Measurements from ENCODE around the gene DALRD3. TPM values are rescaled to one million over a fixed set of nuclear protein-coding genes. Genes with fewer than 3 reads are reported as not detected.

Gene DALRD3
- total RNA-seq, 6 experiments from 2014 or later, result 7.5 to 17.0 (median 8.1) TPM

DNA sequence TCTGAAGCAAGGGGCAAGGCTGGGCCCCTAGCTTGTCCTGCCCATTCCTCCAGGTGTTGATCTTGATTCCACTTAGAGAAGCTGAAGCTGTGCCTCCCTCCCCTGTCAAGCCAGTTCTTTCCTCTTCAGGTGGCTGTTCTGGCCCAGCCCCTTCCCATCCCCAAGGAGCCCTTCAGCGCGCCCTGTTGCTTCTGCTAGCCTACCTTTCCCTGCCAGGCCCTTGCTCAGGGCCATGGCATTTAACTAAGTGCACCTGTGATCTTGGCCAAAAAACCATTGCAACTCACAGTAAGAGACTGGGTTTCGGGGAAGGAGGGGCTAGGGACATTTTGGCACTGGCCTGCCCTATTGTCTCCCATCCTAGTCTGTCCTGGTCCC is 13.1 kb downstream of the DALRD3 start:
- H3K9me3 ChIP-seq, result no peaks in the 10 kb centered on the region
- no peaks in the 10 kb centered on the region for H3K27me3 ChIP-seq
- 100% methylated on average over 2 of the region's 3 CpGs for WGBS (ENCODE audit: insufficient coverage, low coverage, low lambda C conversion rate, missing lambda C conversion rate)
- peaks cover 0 to 29% (median 11%) of the 10 kb centered on the region in 4 donors for H3K4me1 ChIP-seq
- no peaks in the 10 kb centered on the region for H3K36me3 ChIP-seq
- peak overlapping the region in 1 of 3 donors; percentile 57 for H3K27ac ChIP-seq
- DNase-seq, result no peak
- no peak for ATAC-seq
- intact Hi-C loops (cut with DNase I), result no loop called here
- no peak overlapping the region for H3K4me3 ChIP-seq
- TF ChIP-seq POLR2A (IDR thresholded peaks at IDR 0.05), result no peak
- TF ChIP-seq, protein P1, sequence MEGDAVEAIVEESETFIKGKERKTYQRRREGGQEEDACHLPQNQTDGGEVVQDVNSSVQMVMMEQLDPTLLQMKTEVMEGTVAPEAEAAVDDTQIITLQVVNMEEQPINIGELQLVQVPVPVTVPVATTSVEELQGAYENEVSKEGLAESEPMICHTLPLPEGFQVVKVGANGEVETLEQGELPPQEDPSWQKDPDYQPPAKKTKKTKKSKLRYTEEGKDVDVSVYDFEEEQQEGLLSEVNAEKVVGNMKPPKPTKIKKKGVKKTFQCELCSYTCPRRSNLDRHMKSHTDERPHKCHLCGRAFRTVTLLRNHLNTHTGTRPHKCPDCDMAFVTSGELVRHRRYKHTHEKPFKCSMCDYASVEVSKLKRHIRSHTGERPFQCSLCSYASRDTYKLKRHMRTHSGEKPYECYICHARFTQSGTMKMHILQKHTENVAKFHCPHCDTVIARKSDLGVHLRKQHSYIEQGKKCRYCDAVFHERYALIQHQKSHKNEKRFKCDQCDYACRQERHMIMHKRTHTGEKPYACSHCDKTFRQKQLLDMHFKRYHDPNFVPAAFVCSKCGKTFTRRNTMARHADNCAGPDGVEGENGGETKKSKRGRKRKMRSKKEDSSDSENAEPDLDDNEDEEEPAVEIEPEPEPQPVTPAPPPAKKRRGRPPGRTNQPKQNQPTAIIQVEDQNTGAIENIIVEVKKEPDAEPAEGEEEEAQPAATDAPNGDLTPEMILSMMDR (IDR thresholded peaks at IDR 0.05), result no peak

DNA sequence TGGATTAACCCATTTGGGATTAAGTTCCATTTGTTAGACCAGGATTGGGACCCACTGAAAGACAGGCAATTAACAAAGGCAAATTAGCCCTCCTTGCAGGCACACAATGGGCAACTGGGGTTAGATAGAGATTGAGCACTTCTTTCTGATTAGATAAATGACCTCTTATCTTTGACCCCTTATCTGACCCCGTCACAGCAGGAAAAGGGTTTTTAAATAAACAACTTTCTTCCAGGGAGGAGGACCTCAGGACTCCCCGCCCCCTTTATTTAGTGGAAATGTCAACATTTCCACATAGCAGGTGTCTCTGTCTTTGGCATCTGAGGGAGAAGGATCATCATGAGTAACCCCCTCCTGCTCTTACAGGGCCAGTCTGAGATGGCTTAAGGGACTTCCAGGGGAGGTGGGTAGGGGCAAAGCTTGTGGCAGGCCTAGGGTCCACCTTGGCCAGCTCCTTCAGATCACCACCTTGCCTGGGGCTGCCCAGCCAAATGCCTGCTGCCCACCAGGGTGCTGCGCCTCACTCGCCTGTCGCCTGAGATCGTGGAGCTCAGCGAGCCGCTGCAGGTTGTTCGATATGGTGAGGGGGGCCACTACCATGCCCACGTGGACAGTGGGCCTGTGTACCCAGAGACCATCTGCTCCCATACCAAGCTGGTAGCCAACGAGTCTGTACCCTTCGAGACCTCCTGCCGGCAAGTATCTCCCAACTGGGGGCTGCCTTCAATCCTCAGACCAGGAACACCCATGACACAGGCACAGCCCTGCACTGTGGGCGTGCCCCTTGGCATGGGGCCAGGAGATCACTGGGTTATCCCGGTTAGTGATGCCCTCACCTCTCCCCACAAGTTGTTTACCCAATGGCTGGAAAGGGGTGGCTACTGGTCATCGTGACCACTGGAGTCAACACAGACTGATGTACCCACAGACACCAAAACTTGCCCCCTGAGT is 13.8 kb downstream of the DALRD3 start:
- TF ChIP-seq POLR2A (IDR thresholded peaks at IDR 0.05), result no peak
- TF ChIP-seq, protein P1 (IDR thresholded peaks at IDR 0.05), result no peak
- DNase-seq, result peak; percentile 70 to 81 (median 80)
- Histone ChIP-seq H3K27ac (peak overlapping the region in 1 of 3 donors; percentile 57), H3K9me3 (no peaks in the 10 kb centered on the region), H3K4me3 (no peak overlapping the region), H3K27me3 (no peaks in the 10 kb centered on the region), H3K36me3 (no peaks in the 10 kb centered on the region), H3K4me1 (peaks cover 0 to 29% (median 11%) of the 10 kb centered on the region in 4 donors)
- intact Hi-C loops (cut with DNase I), result no loop called here
- 35% methylated on average over 3 of the region's 16 CpGs for WGBS (ENCODE audit: insufficient coverage, low coverage, low lambda C conversion rate, missing lambda C conversion rate)
- peak in 3 of 4 donors; percentile 1 to 29 (median 24) for ATAC-seq

DNA sequence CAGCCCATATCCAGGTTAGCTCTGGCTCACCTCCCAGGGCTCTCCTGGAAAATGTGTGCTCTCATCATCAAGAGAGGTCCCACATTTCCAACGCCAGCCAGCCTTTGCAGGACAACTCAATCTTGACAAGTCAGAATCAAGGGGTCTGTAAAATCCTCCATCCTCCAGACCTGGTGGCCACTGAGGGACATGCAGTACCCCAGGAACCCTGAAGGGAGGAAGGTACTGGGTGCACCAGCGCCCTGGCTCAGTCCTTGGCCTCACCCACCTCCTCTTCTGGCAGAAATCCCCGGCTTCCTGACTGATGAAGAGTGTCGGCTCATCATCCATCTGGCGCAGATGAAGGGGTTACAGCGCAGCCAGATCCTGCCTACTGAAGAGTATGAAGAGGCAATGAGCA is 17.2 kb downstream of the DALRD3 start:
- TF ChIP-seq, protein P1 (IDR thresholded peaks at IDR 0.05), result no peak
- no peak for TF ChIP-seq POLR2A (IDR thresholded peaks at IDR 0.05)
- 80% methylated on average over 1 of the region's 6 CpGs for WGBS (ENCODE audit: insufficient coverage, low coverage, low lambda C conversion rate, missing lambda C conversion rate)
- H3K4me1 ChIP-seq, result peaks cover 0 to 14% (median 7%) of the 10 kb centered on the region in 4 donors

DNA sequence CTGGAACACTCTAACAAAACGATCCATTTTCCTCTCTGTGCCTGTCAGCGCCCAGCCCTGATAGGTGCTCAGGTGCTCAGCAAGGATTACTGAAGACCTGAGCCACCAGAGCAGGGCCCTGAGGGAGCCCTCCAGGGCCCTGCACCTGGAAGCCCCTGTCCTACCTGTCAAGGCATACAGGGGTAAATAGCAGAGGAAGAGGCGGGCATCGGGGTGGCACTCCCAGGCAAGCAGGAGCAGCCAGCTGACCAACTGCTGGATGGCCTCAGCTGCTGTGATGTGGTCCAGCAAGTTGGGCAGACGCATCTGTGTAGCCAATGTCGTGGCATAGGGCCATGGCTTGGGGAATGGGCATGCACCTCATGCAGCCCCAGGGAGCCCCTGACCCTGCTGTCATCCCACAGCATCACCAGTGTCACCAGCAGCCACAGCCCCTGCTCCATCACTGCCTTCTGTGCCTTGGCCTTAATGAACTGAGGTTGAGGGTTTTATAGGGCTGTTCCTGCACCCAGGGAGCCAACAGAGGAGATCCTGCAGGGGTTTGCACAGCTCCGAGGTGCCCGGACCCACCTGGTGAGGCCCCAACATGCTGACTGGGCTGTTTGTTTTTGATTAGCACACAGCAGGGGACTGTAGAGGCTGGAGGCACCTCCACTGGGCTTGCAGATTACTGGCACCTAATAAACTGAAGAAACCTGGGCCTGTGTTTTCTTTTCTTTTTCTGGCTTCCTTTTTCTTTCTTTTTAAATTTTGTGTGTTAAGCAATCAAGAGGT is 19.1 kb downstream of the DALRD3 start:
- H3K4me1 ChIP-seq, result peaks cover 0 to 3% (median 0%) of the 10 kb centered on the region in 4 donors
- intact Hi-C loops (cut with DNase I), result no loop called here
- H3K4me3 ChIP-seq, result no peak overlapping the region
- H3K27me3 ChIP-seq, result no peaks in the 10 kb centered on the region
- DNase-seq (no peak), ATAC-seq (no peak)
- TF ChIP-seq, protein P1 (IDR thresholded peaks at IDR 0.05), result no peak
- no peak for TF ChIP-seq POLR2A (IDR thresholded peaks at IDR 0.05)
- no peaks in the 10 kb centered on the region for H3K9me3 ChIP-seq
- no peak overlapping the region for H3K27ac ChIP-seq
- H3K36me3 ChIP-seq, result peaks cover 0 to 2% (median 0%) of the 10 kb centered on the region in 4 donors
- no CpG with 5 or more reads among the region's 8 CpGs for WGBS (ENCODE audit: insufficient coverage, low coverage, low lambda C conversion rate, missing lambda C conversion rate)

More for the DNA sequence above, 17.2 kb downstream of the DALRD3 start:
- H3K27ac ChIP-seq, result no peak overlapping the region
- no peaks in the 10 kb centered on the region for H3K9me3 ChIP-seq
- no peak for DNase-seq
- H3K36me3 ChIP-seq, result peaks cover 0 to 2% (median 0%) of the 10 kb centered on the region in 4 donors
- H3K27me3 ChIP-seq, result no peaks in the 10 kb centered on the region
- no peak overlapping the region for H3K4me3 ChIP-seq
- ATAC-seq, result no peak
- intact Hi-C loops (cut with DNase I), result no loop called here

All from right lobe of liver (tissue), 6 donors.